NCI-H1417 treated with DMSO at 0.1 percent for 48 hours (cell line): ENCODE data around the gene NELFB.
"Not testable (repeated sequence)": the region's sequence is repeated elsewhere in the genome, so short reads cannot be mapped to it uniquely, and the experiment has no call there.

Experiments
- DNase-seq: peaks from one replicate; lab custom pipeline; 2025; lab: John Stamatoyannopoulos, UW

NELFB gene

GRCh38 chr9:137247135-137247915, 7.8 kb upstream of the NELFB start:
- no peak for DNase-seq

- no peak for DNase-seq
Observed at GRCh38 chr9:137247916-137248175, 7.3 kb upstream of the NELFB start.

- no peak for DNase-seq
Observed at GRCh38 chr9:137250329-137251193, 4.6 kb upstream of the NELFB start.

- no peak for DNase-seq
Observed at GRCh38 chr9:137251194-137251461, 4.0 kb upstream of the NELFB start, which contains the start of gene STPG3. Gene STPG3 (plus strand): TSS chr9:137251286. CDS start chr9:137251287, 1 bp downstream.

GRCh38 chr9:137251490-137252268, 3.4 kb upstream of the NELFB start:
- no peak for DNase-seq

GRCh38 chr9:137252555-137253506, 2.3 kb upstream of the NELFB start:
- no peak for DNase-seq

GRCh38 chr9:137253717-137254623, 1.2 kb upstream of the NELFB start:
- DNase-seq, result no peak

- no peak for DNase-seq
Observed at GRCh38 chr9:137255448-137256114, 454 bp downstream of the NELFB start.

- no peak for DNase-seq
Observed at GRCh38 chr9:137256362-137256761, 1.2 kb downstream of the NELFB start.

- no peak for DNase-seq
Observed at GRCh38 chr9:137256856-137257255, 1.7 kb downstream of the NELFB start.

GRCh38 chr9:137262173-137262908, 7.2 kb downstream of the NELFB start:
- not testable (repeated sequence) for DNase-seq

- no peak for DNase-seq
Observed at GRCh38 chr9:137262909-137263285, 7.8 kb downstream of the NELFB start.

GRCh38 chr9:137263506-137263905, 8.4 kb downstream of the NELFB start:
- DNase-seq, result no peak

GRCh38 chr9:137264067-137264466, 8.9 kb downstream of the NELFB start:
- no peak for DNase-seq

- no peak for DNase-seq
Observed at GRCh38 chr9:137265496-137266161, 10.5 kb downstream of the NELFB start.

- no peak for DNase-seq
Observed at GRCh38 chr9:137266162-137266527, 11.0 kb downstream of the NELFB start.

- no peak for DNase-seq
Observed at GRCh38 chr9:137266585-137267453, 11.7 kb downstream of the NELFB start.

GRCh38 chr9:137267933-137268355, 12.8 kb downstream of the NELFB start:
- no peak for DNase-seq
